Small intestine (tissue), 7 donors: ENCODE measurements around the gene METTL15. TPM values are rescaled to one million over a fixed set of nuclear protein-coding genes. Genes with fewer than 3 reads are reported as not detected.
"Not testable (repeated sequence)": the region's sequence is repeated elsewhere in the genome, so short reads cannot be mapped to it uniquely, and the experiment has no call there.

Source experiments
- DNase-seq, 2 donors: peaks; one replicate each; pipeline versions ENCODE4 v3.0.0 to v3.0.0-alpha.2; 2013
- FAIRE-seq: peaks from 2 replicates; lab custom pipeline; 2012; peaks lifted over from hg19 to GRCh38; lab: Jason Lieb, UNC
- H3K27ac ChIP-seq, 3 donors: one replicate each; pipeline ENCODE4 v1.5.1; 2013; ENCODE audit warnings: low read length in 2 of 3, mild to moderate bottlenecking in 2 of 3, control low read depth in 1 of 3, inconsistent platforms in 1 of 3, low read depth in 1 of 3, moderate library complexity in 1 of 3
- H3K27me3 ChIP-seq, 3 donors: one replicate each; pipeline ENCODE4 v1.6.1; 2013; ENCODE audit warnings: low read length in 3 of 3, inconsistent platforms in 1 of 3; ENCODE audit not compliant: control insufficient read depth in 3 of 3, insufficient read depth in 3 of 3
- H3K36me3 ChIP-seq, 3 donors: one replicate each; pipeline ENCODE4 v1.6.1; 2013; ENCODE audit warnings: low read length in 3 of 3, inconsistent platforms in 1 of 3, low read depth in 1 of 3, mild to moderate bottlenecking in 1 of 3, moderate library complexity in 1 of 3; ENCODE audit not compliant: control insufficient read depth in 3 of 3, insufficient read depth in 2 of 3
- H3K4me1 ChIP-seq, 3 donors: one replicate each; pipeline ENCODE4 v1.6.1; 2013; ENCODE audit warnings: low read length in 2 of 3, inconsistent platforms in 1 of 3, low read depth in 1 of 3, mild to moderate bottlenecking in 1 of 3, moderate library complexity in 1 of 3; ENCODE audit not compliant: control insufficient read depth in 3 of 3, insufficient read depth in 2 of 3
- H3K4me3 ChIP-seq, 3 donors: one replicate each; pipeline ENCODE4 v1.5.1; 2013; ENCODE audit warnings: low read length in 3 of 3, control low read depth in 1 of 3, inconsistent platforms in 1 of 3, low read depth in 1 of 3, mild to moderate bottlenecking in 1 of 3, moderate library complexity in 1 of 3
- H3K9me3 ChIP-seq, 2 donors: one replicate each; pipeline ENCODE4 v1.6.1; 2013; ENCODE audit warnings: low read depth in 1 of 2, low read length in 1 of 2; ENCODE audit not compliant: control insufficient read depth in 2 of 2, insufficient read depth in 1 of 2
- WGBS, 3 donors: extraction: QIAGEN DNeasy Blood & Tissue Kit; methylation state at CpG; one replicate each; pipeline ENCODE4 v1.1.7; 2013; 5-methylcytosine and 5-hydroxymethylcytosine counted together
- polyA plus RNA-seq, 4 donors: library from polyadenylated mRNA; stranded (reverse) in 3 of 4; unstranded in 1 of 4; fragments of 200-250 nt in 3 of 4; fragments of 120-200 nt in 1 of 4; gene quantifications; one replicate each; pipeline versions ENCODE4 v1.2.1 to v1.2.3, GENCODE V29; 2013
- donor health status: healthy with polysubstance abuse.
- donor health status: control.
- donor health status: control.
- donor health status: Bipolar disorder and iron deficiency.
- donor health status: healthy.

The METTL15 gene
- polyA plus RNA-seq, 4 donors: 2.4 to 16.6 (median 4.8) TPM

GRCh38 chr11:28366549-28367346 is 258.6 kb downstream of the METTL15 start:
- Histone ChIP-seq H3K36me3 (no peaks in the 10 kb centered on the region), H3K4me1 (no peaks in the 10 kb centered on the region), H3K9me3 (peaks cover 0 to 4% of the 10 kb centered on the region in 2 donors), H3K27ac (no peak overlapping the region), H3K27me3 (no peaks in the 10 kb centered on the region), H3K4me3 (no peak overlapping the region)
- no peak for FAIRE-seq
- no peak for DNase-seq
- 79 to 84% (median 82%) methylated on average over 2 of the region's 2 CpGs for WGBS, 3 donors

GRCh38 chr11:28378095-28378494 is 269.9 kb downstream of the METTL15 start:
- H3K27me3 ChIP-seq, H3K36me3 ChIP-seq, H3K4me1 ChIP-seq, H3K27ac ChIP-seq, H3K4me3 ChIP-seq, DNase-seq, FAIRE-seq, H3K9me3 ChIP-seq: not testable (repeated sequence)
- 83 to 93% (median 84%) methylated on average over 13 to 14 of the region's 14 CpGs for WGBS, 3 donors

Other genes starting within 250 kb of the METTL15 start
- 1 to 10 TPM in 2 of 4 donors, under 1 TPM in 1, not detected in 1; 0.22 to 5.5 (median 3.9) TPM for gene KIF18A, start 232 bp upstream of the METTL15 start, polyA plus RNA-seq